ENCODE data around the gene WFDC1. TPM values are rescaled to one million over a fixed set of nuclear protein-coding genes. Genes with fewer than 3 reads are reported as not detected.

Gene WFDC1
- total and polyA plus RNA-seq, 2 experiments from 2014 or later: 0.76 to 0.95 TPM

DNA sequence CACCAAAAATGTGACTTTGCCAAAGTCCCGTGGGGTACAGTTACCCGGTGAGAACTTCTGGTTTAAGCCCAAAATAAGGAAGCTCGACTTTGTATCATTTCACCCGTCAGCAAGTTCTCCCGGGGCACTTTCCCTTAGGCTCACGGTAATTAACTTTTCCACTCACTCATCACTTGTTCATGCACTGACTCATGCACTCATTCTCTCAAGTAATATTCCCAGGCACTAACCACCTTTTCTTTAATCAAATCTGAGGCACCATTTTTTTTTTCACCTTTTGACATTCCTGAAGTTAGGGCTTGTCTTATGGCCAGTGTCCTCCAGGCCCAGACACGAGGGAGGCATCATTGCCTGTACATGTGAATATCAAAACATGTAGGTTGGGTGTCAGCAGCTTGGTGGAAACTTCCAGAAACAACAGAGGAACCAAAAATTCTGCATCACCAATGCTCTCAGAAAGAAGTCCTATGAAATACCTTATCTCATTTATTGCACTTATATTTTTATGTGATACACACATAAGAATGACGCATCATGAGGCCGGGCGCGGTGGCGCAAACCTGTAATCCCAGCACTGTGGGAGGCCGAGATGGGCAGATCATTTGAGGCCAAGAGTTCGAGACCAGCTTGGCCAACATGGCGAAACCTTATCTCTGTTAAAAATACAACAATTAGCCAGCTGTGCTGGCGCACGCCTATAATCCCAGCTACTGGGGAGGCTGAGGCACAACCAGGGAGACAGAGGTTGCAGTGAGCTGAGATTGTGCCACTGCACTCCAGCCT is 37.5 kb downstream of the WFDC1 start (continued):
- TF ChIP-seq, protein P1, sequence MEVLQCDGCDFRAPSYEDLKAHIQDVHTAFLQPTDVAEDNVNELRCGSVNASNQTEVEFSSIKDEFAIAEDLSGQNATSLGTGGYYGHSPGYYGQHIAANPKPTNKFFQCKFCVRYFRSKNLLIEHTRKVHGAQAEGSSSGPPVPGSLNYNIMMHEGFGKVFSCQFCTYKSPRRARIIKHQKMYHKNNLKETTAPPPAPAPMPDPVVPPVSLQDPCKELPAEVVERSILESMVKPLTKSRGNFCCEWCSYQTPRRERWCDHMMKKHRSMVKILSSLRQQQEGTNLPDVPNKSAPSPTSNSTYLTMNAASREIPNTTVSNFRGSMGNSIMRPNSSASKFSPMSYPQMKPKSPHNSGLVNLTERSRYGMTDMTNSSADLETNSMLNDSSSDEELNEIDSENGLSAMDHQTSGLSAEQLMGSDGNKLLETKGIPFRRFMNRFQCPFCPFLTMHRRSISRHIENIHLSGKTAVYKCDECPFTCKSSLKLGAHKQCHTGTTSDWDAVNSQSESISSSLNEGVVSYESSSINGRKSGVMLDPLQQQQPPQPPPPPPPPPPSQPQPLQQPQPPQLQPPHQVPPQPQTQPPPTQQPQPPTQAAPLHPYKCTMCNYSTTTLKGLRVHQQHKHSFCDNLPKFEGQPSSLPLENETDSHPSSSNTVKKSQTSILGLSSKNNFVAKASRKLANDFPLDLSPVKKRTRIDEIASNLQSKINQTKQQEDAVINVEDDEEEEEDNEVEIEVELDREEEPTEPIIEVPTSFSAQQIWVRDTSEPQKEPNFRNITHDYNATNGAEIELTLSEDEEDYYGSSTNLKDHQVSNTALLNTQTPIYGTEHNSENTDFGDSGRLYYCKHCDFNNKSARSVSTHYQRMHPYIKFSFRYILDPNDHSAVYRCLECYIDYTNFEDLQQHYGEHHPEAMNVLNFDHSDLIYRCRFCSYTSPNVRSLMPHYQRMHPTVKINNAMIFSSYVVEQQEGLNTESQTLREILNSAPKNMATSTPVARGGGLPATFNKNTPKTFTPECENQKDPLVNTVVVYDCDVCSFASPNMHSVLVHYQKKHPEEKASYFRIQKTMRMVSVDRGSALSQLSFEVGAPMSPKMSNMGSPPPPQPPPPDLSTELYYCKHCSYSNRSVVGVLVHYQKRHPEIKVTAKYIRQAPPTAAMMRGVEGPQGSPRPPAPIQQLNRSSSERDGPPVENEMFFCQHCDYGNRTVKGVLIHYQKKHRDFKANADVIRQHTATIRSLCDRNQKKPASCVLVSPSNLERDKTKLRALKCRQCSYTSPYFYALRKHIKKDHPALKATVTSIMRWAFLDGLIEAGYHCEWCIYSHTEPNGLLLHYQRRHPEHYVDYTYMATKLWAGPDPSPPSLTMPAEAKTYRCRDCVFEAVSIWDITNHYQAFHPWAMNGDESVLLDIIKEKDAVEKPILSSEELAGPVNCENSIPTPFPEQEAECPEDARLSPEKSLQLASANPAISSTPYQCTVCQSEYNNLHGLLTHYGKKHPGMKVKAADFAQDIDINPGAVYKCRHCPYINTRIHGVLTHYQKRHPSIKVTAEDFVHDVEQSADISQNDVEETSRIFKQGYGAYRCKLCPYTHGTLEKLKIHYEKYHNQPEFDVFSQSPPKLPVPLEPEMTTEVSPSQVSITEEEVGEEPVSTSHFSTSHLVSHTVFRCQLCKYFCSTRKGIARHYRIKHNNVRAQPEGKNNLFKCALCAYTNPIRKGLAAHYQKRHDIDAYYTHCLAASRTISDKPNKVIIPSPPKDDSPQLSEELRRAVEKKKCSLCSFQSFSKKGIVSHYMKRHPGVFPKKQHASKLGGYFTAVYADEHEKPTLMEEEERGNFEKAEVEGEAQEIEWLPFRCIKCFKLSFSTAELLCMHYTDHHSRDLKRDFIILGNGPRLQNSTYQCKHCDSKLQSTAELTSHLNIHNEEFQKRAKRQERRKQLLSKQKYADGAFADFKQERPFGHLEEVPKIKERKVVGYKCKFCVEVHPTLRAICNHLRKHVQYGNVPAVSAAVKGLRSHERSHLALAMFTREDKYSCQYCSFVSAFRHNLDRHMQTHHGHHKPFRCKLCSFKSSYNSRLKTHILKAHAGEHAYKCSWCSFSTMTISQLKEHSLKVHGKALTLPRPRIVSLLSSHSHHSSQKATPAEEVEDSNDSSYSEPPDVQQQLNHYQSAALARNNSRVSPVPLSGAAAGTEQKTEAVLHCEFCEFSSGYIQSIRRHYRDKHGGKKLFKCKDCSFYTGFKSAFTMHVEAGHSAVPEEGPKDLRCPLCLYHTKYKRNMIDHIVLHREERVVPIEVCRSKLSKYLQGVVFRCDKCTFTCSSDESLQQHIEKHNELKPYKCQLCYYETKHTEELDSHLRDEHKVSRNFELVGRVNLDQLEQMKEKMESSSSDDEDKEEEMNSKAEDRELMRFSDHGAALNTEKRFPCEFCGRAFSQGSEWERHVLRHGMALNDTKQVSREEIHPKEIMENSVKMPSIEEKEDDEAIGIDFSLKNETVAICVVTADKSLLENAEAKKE (CRISPR knock-in tag; IDR thresholded peaks at IDR 0.05): no peak
- TF ChIP-seq EZH2 (IDR thresholded peaks at IDR 0.05; ENCODE audit: low read depth, unreplicated experiment): no peak
- TF ChIP-seq EZH2phosphoT487 (IDR thresholded peaks at IDR 0.05; ENCODE audit: unreplicated experiment): no peak
- TF ChIP-seq, protein P2, sequence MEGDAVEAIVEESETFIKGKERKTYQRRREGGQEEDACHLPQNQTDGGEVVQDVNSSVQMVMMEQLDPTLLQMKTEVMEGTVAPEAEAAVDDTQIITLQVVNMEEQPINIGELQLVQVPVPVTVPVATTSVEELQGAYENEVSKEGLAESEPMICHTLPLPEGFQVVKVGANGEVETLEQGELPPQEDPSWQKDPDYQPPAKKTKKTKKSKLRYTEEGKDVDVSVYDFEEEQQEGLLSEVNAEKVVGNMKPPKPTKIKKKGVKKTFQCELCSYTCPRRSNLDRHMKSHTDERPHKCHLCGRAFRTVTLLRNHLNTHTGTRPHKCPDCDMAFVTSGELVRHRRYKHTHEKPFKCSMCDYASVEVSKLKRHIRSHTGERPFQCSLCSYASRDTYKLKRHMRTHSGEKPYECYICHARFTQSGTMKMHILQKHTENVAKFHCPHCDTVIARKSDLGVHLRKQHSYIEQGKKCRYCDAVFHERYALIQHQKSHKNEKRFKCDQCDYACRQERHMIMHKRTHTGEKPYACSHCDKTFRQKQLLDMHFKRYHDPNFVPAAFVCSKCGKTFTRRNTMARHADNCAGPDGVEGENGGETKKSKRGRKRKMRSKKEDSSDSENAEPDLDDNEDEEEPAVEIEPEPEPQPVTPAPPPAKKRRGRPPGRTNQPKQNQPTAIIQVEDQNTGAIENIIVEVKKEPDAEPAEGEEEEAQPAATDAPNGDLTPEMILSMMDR (conservative IDR thresholded peaks at IDR 0.05; ENCODE audit: low read depth in 2 of 2): no peak

DNA sequence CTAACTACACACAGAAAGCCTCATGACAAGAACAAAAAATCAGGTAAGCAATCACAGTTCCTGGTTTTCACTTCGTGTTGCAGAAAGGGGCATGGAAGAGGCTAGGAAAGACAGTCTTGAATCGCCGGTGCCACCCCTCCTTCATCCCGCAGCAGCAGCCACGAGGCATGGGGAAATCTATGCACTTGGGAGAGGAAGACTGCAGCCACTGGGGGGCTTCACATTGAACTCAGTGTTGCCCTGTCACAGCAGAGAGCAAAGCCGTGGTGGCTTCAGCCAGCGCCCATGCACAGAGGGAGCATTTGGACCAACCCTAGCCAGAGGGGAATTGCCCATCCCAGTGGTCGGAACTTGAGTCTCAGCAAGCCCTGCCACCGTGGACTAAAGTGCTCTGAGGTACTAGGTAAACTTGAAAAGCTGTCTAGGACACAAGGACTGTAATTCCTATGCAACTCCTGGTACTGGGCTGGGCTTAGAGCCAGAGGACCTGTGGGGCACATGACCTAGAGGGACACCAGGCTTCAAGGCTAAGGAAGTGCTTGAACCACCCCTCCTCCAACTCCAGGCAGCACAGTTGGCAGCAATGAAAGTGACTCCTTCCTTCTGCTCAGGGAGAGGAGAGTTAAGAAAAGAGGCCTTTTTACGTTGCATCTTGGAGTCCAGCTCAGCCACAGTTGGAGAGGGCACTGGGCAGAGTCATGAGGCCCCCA is 38.5 kb downstream of the WFDC1 start:
- no peaks in the 10 kb centered on the region for H3K9me2 ChIP-seq (ENCODE audit: insufficient read depth)
- Mint-ChIP-seq H3K36me3 (ENCODE audit: low read depth) (no peaks in the 10 kb centered on the region), H3K27ac (no peak overlapping the region), H3K27me3 (ENCODE audit: insufficient read depth, low read depth, poor library complexity) (no peaks in the 10 kb centered on the region), H3K4me3 (no peak overlapping the region), H3K4me1 (peaks cover 6% of the 10 kb centered on the region), H3K9me3 (peaks cover 3% of the 10 kb centered on the region; the same call in 2 of the 3 replicates)
- no peak overlapping the region for H3K4me3 ChIP-seq
- H3K36me3 ChIP-seq (ENCODE audit: insufficient read depth): no peaks in the 10 kb centered on the region
- ATAC-seq (peak; percentile 65), DNase-seq (ENCODE audit: low spot score) (peak; percentile 13)
- peak overlapping the region; percentile 72; the same call in 1 of the 2 replicates for H2AFZ ChIP-seq
- no peaks in the 10 kb centered on the region for H3K4me1 ChIP-seq (ENCODE audit: insufficient read depth)
- no peaks in the 10 kb centered on the region for H3F3A ChIP-seq (replicated peaks; ENCODE audit: low read depth)
- no peaks in the 10 kb centered on the region for H3K27me3 ChIP-seq (ENCODE audit: insufficient read depth)
- H3K79me2 ChIP-seq (replicated peaks; ENCODE audit: insufficient read depth): no peaks in the 10 kb centered on the region
- H3K4me2 ChIP-seq: no peak overlapping the region
- H4K20me1 ChIP-seq (replicated peaks; ENCODE audit: insufficient read depth): no peaks in the 10 kb centered on the region
- H3K27ac ChIP-seq (ENCODE audit: low read depth): no peak overlapping the region
- TF ChIP-seq, protein P3, sequence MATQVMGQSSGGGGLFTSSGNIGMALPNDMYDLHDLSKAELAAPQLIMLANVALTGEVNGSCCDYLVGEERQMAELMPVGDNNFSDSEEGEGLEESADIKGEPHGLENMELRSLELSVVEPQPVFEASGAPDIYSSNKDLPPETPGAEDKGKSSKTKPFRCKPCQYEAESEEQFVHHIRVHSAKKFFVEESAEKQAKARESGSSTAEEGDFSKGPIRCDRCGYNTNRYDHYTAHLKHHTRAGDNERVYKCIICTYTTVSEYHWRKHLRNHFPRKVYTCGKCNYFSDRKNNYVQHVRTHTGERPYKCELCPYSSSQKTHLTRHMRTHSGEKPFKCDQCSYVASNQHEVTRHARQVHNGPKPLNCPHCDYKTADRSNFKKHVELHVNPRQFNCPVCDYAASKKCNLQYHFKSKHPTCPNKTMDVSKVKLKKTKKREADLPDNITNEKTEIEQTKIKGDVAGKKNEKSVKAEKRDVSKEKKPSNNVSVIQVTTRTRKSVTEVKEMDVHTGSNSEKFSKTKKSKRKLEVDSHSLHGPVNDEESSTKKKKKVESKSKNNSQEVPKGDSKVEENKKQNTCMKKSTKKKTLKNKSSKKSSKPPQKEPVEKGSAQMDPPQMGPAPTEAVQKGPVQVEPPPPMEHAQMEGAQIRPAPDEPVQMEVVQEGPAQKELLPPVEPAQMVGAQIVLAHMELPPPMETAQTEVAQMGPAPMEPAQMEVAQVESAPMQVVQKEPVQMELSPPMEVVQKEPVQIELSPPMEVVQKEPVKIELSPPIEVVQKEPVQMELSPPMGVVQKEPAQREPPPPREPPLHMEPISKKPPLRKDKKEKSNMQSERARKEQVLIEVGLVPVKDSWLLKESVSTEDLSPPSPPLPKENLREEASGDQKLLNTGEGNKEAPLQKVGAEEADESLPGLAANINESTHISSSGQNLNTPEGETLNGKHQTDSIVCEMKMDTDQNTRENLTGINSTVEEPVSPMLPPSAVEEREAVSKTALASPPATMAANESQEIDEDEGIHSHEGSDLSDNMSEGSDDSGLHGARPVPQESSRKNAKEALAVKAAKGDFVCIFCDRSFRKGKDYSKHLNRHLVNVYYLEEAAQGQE (IDR thresholded peaks at IDR 0.05; ENCODE audit: unreplicated experiment): no peak
- TF ChIP-seq EZH2 (IDR thresholded peaks at IDR 0.05; ENCODE audit: low read depth, unreplicated experiment) (no peak), CREB1 (CRISPR knock-in tag; IDR thresholded peaks at IDR 0.05; ENCODE audit: low read depth) (no peak)
